ENCODE measurements around the gene DPH1.
"Not testable (repeated sequence)": the region's sequence is repeated elsewhere in the genome, so short reads cannot be mapped to it uniquely, and the experiment has no call there.

The DPH1 gene

GRCh38 chr17:2008332-2009126, 21.4 kb upstream of the DPH1 start:
- Histone ChIP-seq H3K27me3 (ENCODE audit: control insufficient read depth in 2 of 2, insufficient read depth in 2 of 2, low read length in 2 of 2) (no peaks in the 10 kb centered on the region), H3K27ac (ENCODE audit: low read depth in 2 of 2, low read length in 2 of 2) (no peak overlapping the region), H3K4me1 (ENCODE audit: control insufficient read depth in 2 of 2, insufficient read depth in 2 of 2, low read length in 2 of 2) (peaks cover 5 to 9% of the 10 kb centered on the region in 2 donors), H3K9ac (ENCODE audit: low read depth in 1 of 2, low read length in 2 of 2) (no peak overlapping the region), H3K36me3 (ENCODE audit: control insufficient read depth in 2 of 2, insufficient read depth in 2 of 2, low read length in 2 of 2) (no peaks in the 10 kb centered on the region), H3K9me3 (ENCODE audit: control insufficient read depth in 2 of 2, low read length in 2 of 2) (no peaks in the 10 kb centered on the region), H3K4me3 (ENCODE audit: low read length in 2 of 2) (no peak overlapping the region)

- H3K27ac ChIP-seq (ENCODE audit: low read depth in 2 of 2, low read length in 2 of 2): no peak overlapping the region
- H3K4me3 ChIP-seq (ENCODE audit: low read length in 2 of 2): no peak overlapping the region
- H3K9ac ChIP-seq (ENCODE audit: low read depth in 1 of 2, low read length in 2 of 2): no peak overlapping the region
- no peaks in the 10 kb centered on the region for H3K36me3 ChIP-seq (ENCODE audit: control insufficient read depth in 2 of 2, insufficient read depth in 2 of 2, low read length in 2 of 2)
- peaks cover 5 to 9% of the 10 kb centered on the region in 2 donors for H3K4me1 ChIP-seq (ENCODE audit: control insufficient read depth in 2 of 2, insufficient read depth in 2 of 2, low read length in 2 of 2)
- no peaks in the 10 kb centered on the region for H3K27me3 ChIP-seq (ENCODE audit: control insufficient read depth in 2 of 2, insufficient read depth in 2 of 2, low read length in 2 of 2)
- H3K9me3 ChIP-seq (ENCODE audit: control insufficient read depth in 2 of 2, low read length in 2 of 2): no peaks in the 10 kb centered on the region
Measured at GRCh38 chr17:2009737-2010136, 20.2 kb upstream of the DPH1 start.

DNA sequence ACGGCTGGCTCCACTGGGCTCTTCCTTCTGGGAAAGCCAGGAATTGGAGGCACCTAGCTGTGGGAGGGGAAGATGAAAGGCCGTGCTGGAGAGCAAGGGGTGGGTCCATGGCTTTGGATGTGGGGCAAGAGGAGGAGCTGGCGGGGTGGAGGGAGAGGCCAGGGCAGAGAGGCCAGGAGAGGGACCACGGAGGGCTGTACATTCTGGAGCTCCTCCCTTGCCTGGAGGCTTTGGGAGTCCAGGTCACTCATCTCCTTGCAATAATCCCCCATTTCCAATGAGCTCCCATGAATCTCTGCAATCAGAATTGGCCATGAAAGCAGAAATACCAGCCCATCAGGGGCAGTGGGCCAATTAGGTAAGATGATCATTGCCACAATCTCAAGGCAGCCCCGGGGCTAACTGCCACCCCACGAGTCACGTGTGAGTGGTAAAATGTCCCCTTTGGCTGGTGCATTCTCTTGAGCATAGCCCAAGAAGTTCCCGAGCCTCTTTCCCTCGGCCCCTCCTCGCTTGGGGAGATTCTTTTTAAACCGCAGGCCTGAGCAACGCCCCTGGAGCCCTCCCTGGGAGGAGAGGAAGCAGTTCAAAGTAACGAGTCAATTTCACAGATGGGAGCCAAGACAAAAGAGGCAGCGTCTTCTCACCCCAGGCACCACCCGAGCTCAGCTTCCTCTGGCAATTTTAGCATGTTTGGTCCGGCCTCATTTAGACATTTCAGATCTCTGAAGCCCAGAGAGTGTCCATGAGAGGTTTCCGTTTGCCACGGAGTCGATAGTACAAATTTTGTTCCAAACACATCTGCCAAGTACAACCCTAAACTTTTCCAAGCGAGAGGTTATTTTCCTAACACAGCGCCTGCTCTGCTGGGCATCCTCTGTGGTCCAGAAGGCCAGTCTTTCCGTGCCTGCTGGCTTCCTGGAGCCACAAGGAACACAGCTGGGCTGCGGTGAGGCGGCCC, 18.3 kb upstream of the DPH1 start:
- H3K4me3 ChIP-seq (ENCODE audit: low read length in 2 of 2): no peak overlapping the region
- peaks cover 0 to 3% of the 10 kb centered on the region in 2 donors for H3K27me3 ChIP-seq (ENCODE audit: control insufficient read depth in 2 of 2, insufficient read depth in 2 of 2, low read length in 2 of 2)
- H3K9ac ChIP-seq (ENCODE audit: low read depth in 1 of 2, low read length in 2 of 2): no peak overlapping the region
- no peaks in the 10 kb centered on the region for H3K36me3 ChIP-seq (ENCODE audit: control insufficient read depth in 2 of 2, insufficient read depth in 2 of 2, low read length in 2 of 2)
- peaks cover 5 to 9% of the 10 kb centered on the region in 2 donors for H3K4me1 ChIP-seq (ENCODE audit: control insufficient read depth in 2 of 2, insufficient read depth in 2 of 2, low read length in 2 of 2)
- H3K9me3 ChIP-seq (ENCODE audit: control insufficient read depth in 2 of 2, low read length in 2 of 2): no peaks in the 10 kb centered on the region
- H3K27ac ChIP-seq (ENCODE audit: low read depth in 2 of 2, low read length in 2 of 2): peak overlapping the region in 1 of 2 donors; percentile 7

DNA sequence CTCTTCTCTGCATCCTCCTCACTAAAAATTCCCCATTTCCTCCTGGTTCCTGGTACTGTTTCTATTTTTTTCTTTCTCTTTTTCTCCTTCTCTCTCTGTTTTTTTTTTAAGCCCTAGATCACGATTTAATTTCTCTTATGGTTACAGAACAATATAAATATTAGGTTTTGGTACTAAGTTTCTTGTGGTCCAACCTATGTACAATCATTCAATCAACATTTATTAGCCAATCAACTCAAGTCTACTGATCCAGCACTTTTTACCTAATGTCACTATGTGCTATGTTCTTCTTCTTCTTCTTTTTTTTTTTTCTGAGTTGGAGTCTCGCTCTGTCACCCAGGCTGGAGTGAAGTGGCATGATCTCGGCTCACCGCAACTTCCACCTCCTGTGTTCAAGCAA, 17.5 kb upstream of the DPH1 start:
- H3K4me1 ChIP-seq (ENCODE audit: control insufficient read depth in 2 of 2, insufficient read depth in 2 of 2, low read length in 2 of 2): peaks cover 5 to 9% of the 10 kb centered on the region in 2 donors
- no peak overlapping the region for H3K27ac ChIP-seq (ENCODE audit: low read depth in 2 of 2, low read length in 2 of 2)
- H3K9ac ChIP-seq (ENCODE audit: low read depth in 1 of 2, low read length in 2 of 2): no peak overlapping the region
- H3K36me3 ChIP-seq (ENCODE audit: control insufficient read depth in 2 of 2, insufficient read depth in 2 of 2, low read length in 2 of 2): no peaks in the 10 kb centered on the region
- no peak overlapping the region for H3K4me3 ChIP-seq (ENCODE audit: low read length in 2 of 2)
- H3K9me3 ChIP-seq (ENCODE audit: control insufficient read depth in 2 of 2, low read length in 2 of 2): no peaks in the 10 kb centered on the region
- peaks cover 3 to 5% of the 10 kb centered on the region in 2 donors for H3K27me3 ChIP-seq (ENCODE audit: control insufficient read depth in 2 of 2, insufficient read depth in 2 of 2, low read length in 2 of 2)

- H3K9me3 ChIP-seq (ENCODE audit: control insufficient read depth in 2 of 2, low read length in 2 of 2); H3K4me3 ChIP-seq (ENCODE audit: low read length in 2 of 2); H3K9ac ChIP-seq (ENCODE audit: low read depth in 1 of 2, low read length in 2 of 2); H3K36me3 ChIP-seq (ENCODE audit: control insufficient read depth in 2 of 2, insufficient read depth in 2 of 2, low read length in 2 of 2); H3K4me1 ChIP-seq (ENCODE audit: control insufficient read depth in 2 of 2, insufficient read depth in 2 of 2, low read length in 2 of 2); H3K27ac ChIP-seq (ENCODE audit: low read depth in 2 of 2, low read length in 2 of 2): not testable (repeated sequence)
- peaks cover 3 to 11% of the 10 kb centered on the region in 2 donors for H3K27me3 ChIP-seq (ENCODE audit: control insufficient read depth in 2 of 2, insufficient read depth in 2 of 2, low read length in 2 of 2)
Measured at GRCh38 chr17:2013220-2013993, 16.5 kb upstream of the DPH1 start.

DNA sequence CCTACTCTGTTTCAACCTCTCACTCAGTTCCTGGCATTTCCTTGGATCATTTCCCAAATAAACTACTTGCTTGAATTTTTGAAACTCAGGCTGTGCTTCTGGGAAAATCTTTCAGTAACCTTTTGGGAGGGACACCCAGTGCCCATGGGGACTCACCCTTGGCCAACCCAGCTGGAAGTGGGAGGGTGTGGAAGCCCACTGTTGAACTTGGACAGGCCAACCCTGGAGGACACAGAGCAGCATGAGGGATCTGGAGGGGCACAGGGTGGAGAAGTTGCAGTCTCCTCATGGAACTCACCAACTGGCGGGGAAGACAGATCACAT, 16.0 kb upstream of the DPH1 start:
- Histone ChIP-seq H3K27me3 (ENCODE audit: control insufficient read depth in 2 of 2, insufficient read depth in 2 of 2, low read length in 2 of 2) (peaks cover 3 to 14% of the 10 kb centered on the region in 2 donors), H3K9me3 (ENCODE audit: control insufficient read depth in 2 of 2, low read length in 2 of 2) (no peaks in the 10 kb centered on the region), H3K9ac (ENCODE audit: low read depth in 1 of 2, low read length in 2 of 2) (no peak overlapping the region), H3K36me3 (ENCODE audit: control insufficient read depth in 2 of 2, insufficient read depth in 2 of 2, low read length in 2 of 2) (no peaks in the 10 kb centered on the region), H3K4me3 (ENCODE audit: low read length in 2 of 2) (no peak overlapping the region), H3K4me1 (ENCODE audit: control insufficient read depth in 2 of 2, insufficient read depth in 2 of 2, low read length in 2 of 2) (peaks cover 5 to 8% of the 10 kb centered on the region in 2 donors), H3K27ac (ENCODE audit: low read depth in 2 of 2, low read length in 2 of 2) (no peak overlapping the region)

DNA sequence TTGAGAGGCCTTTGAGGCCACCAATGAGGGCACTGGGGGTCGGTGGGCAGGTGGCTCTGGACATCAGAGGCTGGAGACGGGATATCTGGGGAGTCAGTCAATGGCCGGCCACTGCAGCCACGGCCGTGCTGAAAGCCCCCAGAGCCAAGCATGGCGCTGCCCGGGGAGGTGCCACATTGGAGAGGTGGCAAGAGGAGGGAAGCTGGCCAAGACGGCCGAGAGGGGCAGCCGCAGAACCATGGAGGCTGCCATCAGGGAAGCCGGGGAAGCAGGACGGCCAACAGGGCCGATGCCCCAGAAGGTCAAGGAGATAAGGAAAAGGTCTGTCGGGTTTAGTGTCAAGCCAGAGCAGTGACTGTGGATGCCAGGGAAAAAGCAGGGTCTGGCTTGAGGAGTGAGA, 14.6 kb upstream of the DPH1 start:
- H3K27ac ChIP-seq (ENCODE audit: low read depth in 2 of 2, low read length in 2 of 2): no peak overlapping the region
- H3K4me1 ChIP-seq (ENCODE audit: control insufficient read depth in 2 of 2, insufficient read depth in 2 of 2, low read length in 2 of 2): peaks cover 5 to 6% of the 10 kb centered on the region in 2 donors
- H3K9ac ChIP-seq (ENCODE audit: low read depth in 1 of 2, low read length in 2 of 2): no peak overlapping the region
- H3K9me3 ChIP-seq (ENCODE audit: control insufficient read depth in 2 of 2, low read length in 2 of 2): no peaks in the 10 kb centered on the region
- peaks cover 6 to 14% of the 10 kb centered on the region in 2 donors for H3K27me3 ChIP-seq (ENCODE audit: control insufficient read depth in 2 of 2, insufficient read depth in 2 of 2, low read length in 2 of 2)
- no peak overlapping the region for H3K4me3 ChIP-seq (ENCODE audit: low read length in 2 of 2)
- no peaks in the 10 kb centered on the region for H3K36me3 ChIP-seq (ENCODE audit: control insufficient read depth in 2 of 2, insufficient read depth in 2 of 2, low read length in 2 of 2)

DNA sequence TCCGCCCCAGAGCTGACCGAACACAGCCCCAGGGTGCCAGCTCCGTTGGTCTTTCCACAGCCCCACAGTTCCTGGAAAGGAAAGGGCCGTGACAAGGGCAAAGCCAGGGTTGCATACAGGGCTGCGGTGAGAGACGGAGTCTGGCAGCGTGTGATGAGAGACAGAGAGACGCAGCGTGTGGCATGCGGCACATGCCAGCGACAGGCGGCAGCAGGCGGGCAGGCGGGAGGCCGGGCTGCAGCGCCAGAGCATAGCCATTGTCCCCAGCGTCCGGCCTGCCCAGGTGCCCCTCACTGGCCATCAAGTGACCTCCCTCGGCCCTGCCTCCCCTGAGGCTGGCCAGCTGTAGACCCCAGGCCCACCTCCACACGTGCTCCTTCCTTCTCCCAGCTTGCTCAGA, 13.5 kb upstream of the DPH1 start:
- Histone ChIP-seq H3K4me3 (ENCODE audit: low read length in 2 of 2) (no peak overlapping the region), H3K9ac (ENCODE audit: low read depth in 1 of 2, low read length in 2 of 2) (no peak overlapping the region), H3K27me3 (ENCODE audit: control insufficient read depth in 2 of 2, insufficient read depth in 2 of 2, low read length in 2 of 2) (peaks cover 6 to 18% of the 10 kb centered on the region in 2 donors), H3K27ac (ENCODE audit: low read depth in 2 of 2, low read length in 2 of 2) (no peak overlapping the region), H3K9me3 (ENCODE audit: control insufficient read depth in 2 of 2, low read length in 2 of 2) (no peaks in the 10 kb centered on the region), H3K36me3 (ENCODE audit: control insufficient read depth in 2 of 2, insufficient read depth in 2 of 2, low read length in 2 of 2) (no peaks in the 10 kb centered on the region), H3K4me1 (ENCODE audit: control insufficient read depth in 2 of 2, insufficient read depth in 2 of 2, low read length in 2 of 2) (peaks cover 1 to 2% of the 10 kb centered on the region in 2 donors)

GRCh38 chr17:2017274-2017941, 12.5 kb upstream of the DPH1 start:
- no peak overlapping the region for H3K4me3 ChIP-seq (ENCODE audit: low read length in 2 of 2)
- H3K27me3 ChIP-seq (ENCODE audit: control insufficient read depth in 2 of 2, insufficient read depth in 2 of 2, low read length in 2 of 2): peaks cover 6 to 18% of the 10 kb centered on the region in 2 donors
- no peaks in the 10 kb centered on the region for H3K9me3 ChIP-seq (ENCODE audit: control insufficient read depth in 2 of 2, low read length in 2 of 2)
- no peaks in the 10 kb centered on the region for H3K36me3 ChIP-seq (ENCODE audit: control insufficient read depth in 2 of 2, insufficient read depth in 2 of 2, low read length in 2 of 2)
- no peak overlapping the region for H3K27ac ChIP-seq (ENCODE audit: low read depth in 2 of 2, low read length in 2 of 2)
- H3K9ac ChIP-seq (ENCODE audit: low read depth in 1 of 2, low read length in 2 of 2): no peak overlapping the region
- no peaks in the 10 kb centered on the region for H3K4me1 ChIP-seq (ENCODE audit: control insufficient read depth in 2 of 2, insufficient read depth in 2 of 2, low read length in 2 of 2)

All from mucosa of rectum (tissue), 2 donors.